B cell (primary cell): ENCODE data around the gene LITAF. TPM values are rescaled to one million over a fixed set of nuclear protein-coding genes. Genes with fewer than 3 reads are reported as not detected.

Experiments
- ATAC-seq: fragments of 200-7000 bp; cut with Tn5 transposase; one replicate; pipeline ENCODE4 v1.10.0; 2021; ENCODE audit warnings: low read depth, mild to moderate bottlenecking, moderate number of reproducible peaks, moderate library complexity
- CTCF ChIA-PET: fragments of 350-600 bp; sonication (Branson Sonifier 250); formaldehyde crosslinking; loops from one replicate; lab custom pipeline; 2021; ENCODE audit warnings: antibody characterized with exemption, inconsistent platforms; lab: Charles Lee
- POLR2A ChIA-PET: fragments of 350-600 bp; sonication (Branson Sonifier 250); formaldehyde crosslinking; loops from one replicate; lab custom pipeline; 2021; ENCODE audit warnings: antibody characterized with exemption; lab: Charles Lee
- DNase-seq: peaks from one replicate; pipeline ENCODE4 v3.0.0; 2013
- H2AFZ ChIP-seq: 2 replicates; pipeline ENCODE4 v1.6.1; 2012; ENCODE audit warnings: mild to moderate bottlenecking, low read depth, low read length; ENCODE audit not compliant: insufficient read depth, poor library complexity, severe bottlenecking
- H3K27ac ChIP-seq, 2 donors: 1 replicate in 1 of 2; 2 replicates in 1 of 2; pipeline ENCODE4 v1.5.1; 2012 to 2013; ENCODE audit warnings: low read length in 2 of 2, mild to moderate bottlenecking in 2 of 2, moderate library complexity in 1 of 2
- H3K27me3 ChIP-seq, 4 experiments: fragments of 200-600 bp in 1 of 4; sonication (generic) in 1 of 4; replicated peaks in 1 of 4; 1 replicate in 2 of 4; 2 replicates in 2 of 4; pipeline versions ENCODE4 v1.6.1 to v1.7.0; 2013 to 2016; ENCODE audit warnings: low read length in 3 of 4, mild to moderate bottlenecking in 2 of 4, mixed read lengths in 1 of 4, moderate library complexity in 1 of 4; ENCODE audit not compliant: insufficient read depth in 4 of 4, control insufficient read depth in 3 of 4; ENCODE audit errors: control extremely low read depth in 1 of 4
- H3K36me3 ChIP-seq, 2 experiments: replicated peaks in 1 of 2; 1 replicate in 1 of 2; 2 replicates in 1 of 2; pipeline versions ENCODE4 v1.6.1 to v1.7.1; 2013; ENCODE audit warnings: low read length in 1 of 2; ENCODE audit not compliant: insufficient read depth in 2 of 2, control insufficient read depth in 1 of 2; ENCODE audit errors: control extremely low read depth in 1 of 2, extremely low read depth in 1 of 2
- H3K4me1 ChIP-seq, 2 donors: fragments of 200-600 bp in 1 of 2; sonication (generic) in 1 of 2; 1 replicate in 1 of 2; 2 replicates in 1 of 2; pipeline versions ENCODE4 v1.5.1 to v1.6.1; 2013 to 2017; ENCODE audit warnings: low read length in 2 of 2; ENCODE audit not compliant: control insufficient read depth in 2 of 2, insufficient read depth in 2 of 2
- H3K4me2 ChIP-seq: replicated peaks from 2 replicates; pipeline ENCODE3; 2012; ENCODE audit warnings: mild to moderate bottlenecking, low read depth, low read length; ENCODE audit not compliant: poor library complexity, severe bottlenecking
- H3K4me3 ChIP-seq, 5 experiments: fragments of 200-600 bp in 1 of 5; sonication (generic) in 1 of 5; 1 replicate in 3 of 5; 2 replicates in 2 of 5; pipeline versions ENCODE4 v1.5.1 to v1.7.0; 2011 to 2016; ENCODE audit warnings: low read length in 4 of 5, mild to moderate bottlenecking in 4 of 5, low read depth in 2 of 5, control low read depth in 1 of 5, moderate library complexity in 1 of 5; ENCODE audit not compliant: insufficient read depth in 1 of 5; ENCODE audit errors: control extremely low read depth in 1 of 5, extremely low read depth in 1 of 5
- H3K79me2 ChIP-seq: fragments of 200-600 bp; sonication (generic); one replicate; pipeline ENCODE4 v1.6.0; 2016; ENCODE audit warnings: low read length; ENCODE audit not compliant: control insufficient read depth, insufficient read depth
- H3K9ac ChIP-seq: fragments of 200-600 bp; sonication (generic); 2 replicates; pipeline ENCODE4 v1.6.1; 2017; ENCODE audit warnings: mild to moderate bottlenecking, low read length, moderate library complexity
- H3K9me3 ChIP-seq, 3 donors: one replicate each; pipeline versions ENCODE4 v1.6.1 to v1.7.1; 2013; ENCODE audit warnings: low read length in 2 of 3; ENCODE audit not compliant: control insufficient read depth in 2 of 3, insufficient read depth in 1 of 3; ENCODE audit errors: control extremely low read depth in 1 of 3
- H4K20me1 ChIP-seq: 2 replicates; pipeline ENCODE4 v1.6.0; 2012; ENCODE audit warnings: mild to moderate bottlenecking, low read length; ENCODE audit not compliant: insufficient read depth, control insufficient read depth, poor library complexity, severe bottlenecking
- H3K27ac Mint-ChIP-seq: one replicate; pipeline ENCODE4 v1.8.0; 2021; ENCODE audit warnings: mixed read lengths
- H3K27me3 Mint-ChIP-seq: one replicate; pipeline ENCODE4 v1.8.0; 2021; ENCODE audit warnings: mixed read lengths
- H3K4me1 Mint-ChIP-seq: one replicate; pipeline ENCODE4 v1.8.0; 2021; ENCODE audit warnings: mixed read lengths
- H3K4me3 Mint-ChIP-seq: one replicate; pipeline ENCODE4 v1.8.0; 2021; ENCODE audit warnings: mixed read lengths
- H3K9me3 Mint-ChIP-seq: one replicate; pipeline ENCODE4 v1.8.0; 2022; ENCODE audit warnings: mixed read lengths; ENCODE audit not compliant: insufficient read depth
- CTCF ChIP-seq: fragments of 200-600 bp; IDR thresholded peaks from one replicate; pipeline ENCODE4 v1.8.0; 2022; ENCODE audit warnings: antibody characterized with exemption, mild to moderate bottlenecking
- EZH2 ChIP-seq: IDR thresholded peaks from 2 replicates; pipeline ENCODE4 v1.6.1; 2012; ENCODE audit warnings: borderline replicate concordance, low read depth, mild to moderate bottlenecking, moderate library complexity, low read length; ENCODE audit not compliant: insufficient read depth, poor library complexity, severe bottlenecking
- WGBS: methylation state at CpG from one replicate; pipeline ENCODE4 v1.1.5; 2013; ENCODE audit warnings: missing lambda C conversion rate; ENCODE audit not compliant: insufficient coverage; 5-methylcytosine and 5-hydroxymethylcytosine counted together
- intact Hi-C: fragments of 100-400 bp; cut with micrococcal nuclease; formaldehyde crosslinking; loops from one replicate; pipeline ENCODE4 v1.10.0; 2022
- polyA plus RNA-seq: library from polyadenylated mRNA; depleted of rRNA; stranded (reverse); fragments of >200 nt; gene quantifications from 2 replicates; pipeline ENCODE4 v1.2.3, GENCODE V29; 2012
- total RNA-seq, 2 donors: library from RNA; stranded (reverse); fragments of 120-200 nt in 1 of 2; gene quantifications; 1 replicate in 1 of 2; 2 replicates in 1 of 2; pipeline versions ENCODE4 v1.2.3 to v1.2.4, GENCODE V29; 2013 to 2022

Gene LITAF
- total and polyA plus RNA-seq, 2 donors (not counting 1 experiment from before 2014, with no cell fraction given), result 93.6 to 125 TPM

DNA sequence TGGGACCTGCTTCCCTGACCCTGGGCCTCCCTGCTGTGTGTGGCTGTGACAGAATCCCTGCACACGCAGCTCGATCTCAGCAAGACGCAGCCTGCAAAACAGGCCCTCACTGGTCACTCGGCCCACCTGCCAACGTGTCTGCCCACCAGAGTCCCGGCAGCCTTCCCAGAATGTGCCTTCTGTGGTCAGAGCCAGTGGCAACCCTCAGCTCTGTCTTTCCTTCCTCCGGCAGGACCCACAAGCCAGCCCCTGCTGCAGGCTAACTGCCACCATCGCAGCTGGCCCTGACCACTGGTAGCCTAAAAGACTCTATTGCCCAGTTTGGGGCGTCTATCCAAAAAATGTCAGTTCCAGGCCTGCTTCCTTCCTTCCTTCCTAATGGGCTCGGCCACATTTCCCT lies 83.2 kb downstream of the LITAF start:
- Histone ChIP-seq H3K27me3 (no peaks in the 10 kb centered on the region), H3K4me2 (no peak overlapping the region), H4K20me1 (no peaks in the 10 kb centered on the region), H3K36me3 (no peaks in the 10 kb centered on the region), H3K79me2 (no peaks in the 10 kb centered on the region), H3K9me3 (no peaks in the 10 kb centered on the region), H3K27ac (no peak overlapping the region), H3K4me1 (peaks cover 11 to 22% of the 10 kb centered on the region in 2 donors), H3K4me3 (no peak overlapping the region), H2AFZ (no peak overlapping the region), H3K9ac (no peak overlapping the region)
- Mint-ChIP-seq H3K27ac (no peak overlapping the region), H3K9me3 (no peaks in the 10 kb centered on the region), H3K4me3 (no peak overlapping the region), H3K27me3 (no peaks in the 10 kb centered on the region), H3K4me1 (peaks cover 18% of the 10 kb centered on the region)
- ATAC-seq (no peak), DNase-seq (no peak)
- 43% methylated on average over 10 of the region's 10 CpGs for WGBS
- TF ChIP-seq EZH2 (no peak), CTCF (no peak)
- ChIA-PET POLR2A (no interaction called here), CTCF (no interaction called here)
- intact Hi-C loops, result no loop called here

DNA sequence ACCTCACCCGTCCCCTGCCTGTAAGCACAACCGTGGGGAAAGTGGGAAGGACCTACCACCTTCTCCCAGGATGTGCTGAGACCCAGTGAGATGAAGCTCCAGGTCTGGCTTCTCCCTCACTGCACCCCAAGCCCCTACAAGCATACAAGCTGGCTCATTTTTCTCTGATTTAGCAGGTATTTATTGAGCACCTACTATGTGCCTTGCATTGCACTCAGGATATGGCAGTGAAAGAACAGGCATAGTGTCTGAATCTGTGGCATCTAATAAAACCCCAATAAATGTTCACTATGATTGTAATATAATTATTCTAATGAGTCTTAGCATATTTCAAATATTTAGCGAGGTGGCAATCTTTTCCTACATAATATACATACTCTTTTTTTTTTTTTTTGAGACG lies 84.5 kb downstream of the LITAF start:
- no peaks in the 10 kb centered on the region for H3K27me3 ChIP-seq
- DNase-seq (no peak), ATAC-seq (no peak)
- intact Hi-C loops, result no loop called here
- Mint-ChIP-seq H3K4me3 (no peak overlapping the region), H3K9me3 (no peaks in the 10 kb centered on the region), H3K27me3 (no peaks in the 10 kb centered on the region), H3K4me1 (peaks cover 22% of the 10 kb centered on the region), H3K27ac (no peak overlapping the region)
- H3K36me3 ChIP-seq, result no peaks in the 10 kb centered on the region
- no peak overlapping the region for H3K4me3 ChIP-seq
- H3K4me2 ChIP-seq, result no peak overlapping the region
- H3K4me1 ChIP-seq, result peaks cover 15 to 31% of the 10 kb centered on the region in 2 donors
- no peak overlapping the region for H3K27ac ChIP-seq
- no peaks in the 10 kb centered on the region for H3K79me2 ChIP-seq
- ChIA-PET POLR2A (interaction anchor here (0.6 kb wide), 1 partner anchor 8 kb away, joined by 4 read pairs; no protein-coding TSS in a partner anchor), CTCF (no interaction called here)
- no peaks in the 10 kb centered on the region for H4K20me1 ChIP-seq
- TF ChIP-seq EZH2 (no peak), CTCF (no peak)
- 80% methylated on average over 1 of the region's 4 CpGs for WGBS
- no peak overlapping the region for H3K9ac ChIP-seq
- H3K9me3 ChIP-seq, result no peaks in the 10 kb centered on the region
- no peak overlapping the region for H2AFZ ChIP-seq
